ENCODE data around the gene HJV.
A peak's percentile ranks its signal among the peaks of the same experiment; 100 is the strongest.

HJV gene

DNA sequence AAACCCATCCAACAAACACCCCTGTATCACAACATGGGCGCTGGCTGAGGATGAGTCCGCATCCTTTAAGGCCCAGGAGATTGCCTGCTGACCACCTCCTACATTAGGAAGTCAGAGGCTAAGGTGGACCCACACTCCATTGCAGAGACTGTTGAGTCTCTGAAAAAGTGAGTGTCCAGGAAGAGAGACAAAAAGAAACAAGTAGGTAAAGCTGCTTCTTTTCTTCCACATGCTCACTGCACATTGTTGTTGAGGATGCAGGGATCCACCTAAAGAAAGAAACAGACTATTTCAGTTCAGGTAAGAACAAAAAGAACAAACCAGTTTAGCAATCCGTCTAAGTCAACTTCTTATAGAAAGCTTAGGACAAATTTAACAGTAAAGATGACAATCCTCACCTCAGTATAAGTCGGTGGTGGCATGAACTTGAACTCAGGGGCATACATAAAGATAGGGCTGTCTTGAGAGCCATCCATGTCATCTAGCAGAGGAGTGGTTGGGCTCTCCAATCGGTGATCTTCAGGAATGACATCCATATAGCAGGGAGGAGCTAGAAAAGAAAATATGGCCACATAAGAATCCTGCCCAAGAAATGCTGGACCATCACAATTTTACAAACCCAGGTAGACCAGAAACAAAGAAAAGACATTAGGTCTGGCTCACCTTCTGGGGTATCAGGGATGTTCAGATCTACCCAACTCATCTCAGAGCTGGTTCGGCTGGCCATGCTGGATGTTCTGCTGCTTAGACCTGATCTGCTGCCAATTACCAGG lies 27.7 kb downstream of the HJV start:
- DNase-seq (ENCODE audit: low read depth in 2 of 2) = no peak

DNA sequence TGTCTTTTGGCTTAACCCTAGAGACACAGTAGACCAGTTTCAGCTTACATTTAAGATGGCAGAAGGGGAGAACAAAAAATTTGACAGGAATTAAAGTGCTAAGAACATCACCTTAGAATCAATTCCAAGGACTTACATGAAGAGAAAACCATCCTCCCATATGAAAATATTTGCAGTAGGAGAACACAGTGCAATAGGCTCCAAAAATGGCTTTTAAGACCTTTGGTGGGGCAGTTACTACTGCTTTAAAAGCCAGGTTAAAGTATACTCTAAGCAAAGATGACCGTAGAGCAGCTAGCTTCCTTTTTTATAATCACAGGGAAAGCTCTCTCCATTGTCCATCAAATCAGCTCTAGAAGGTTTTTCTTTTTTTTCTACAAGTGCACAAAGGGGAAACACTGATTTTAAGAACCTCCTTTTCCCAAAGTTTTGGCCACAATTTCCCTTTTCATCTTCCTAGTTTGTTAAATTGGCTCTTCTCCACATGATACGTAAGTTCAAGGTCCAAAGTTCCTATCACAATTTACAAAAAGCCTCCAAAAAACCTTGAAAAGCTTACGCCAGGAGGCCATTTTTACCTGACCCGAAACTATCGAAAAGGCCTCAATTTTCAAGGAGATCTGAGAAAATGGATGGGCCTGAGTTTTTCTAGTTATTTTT lies 28.4 kb downstream of the HJV start:
- no peak for DNase-seq (ENCODE audit: low read depth in 2 of 2)

- no peak for DNase-seq (ENCODE audit: low read depth in 2 of 2)
Observed at GRCh38 chr1:145992502-145992936, 29.0 kb downstream of the HJV start.

DNA sequence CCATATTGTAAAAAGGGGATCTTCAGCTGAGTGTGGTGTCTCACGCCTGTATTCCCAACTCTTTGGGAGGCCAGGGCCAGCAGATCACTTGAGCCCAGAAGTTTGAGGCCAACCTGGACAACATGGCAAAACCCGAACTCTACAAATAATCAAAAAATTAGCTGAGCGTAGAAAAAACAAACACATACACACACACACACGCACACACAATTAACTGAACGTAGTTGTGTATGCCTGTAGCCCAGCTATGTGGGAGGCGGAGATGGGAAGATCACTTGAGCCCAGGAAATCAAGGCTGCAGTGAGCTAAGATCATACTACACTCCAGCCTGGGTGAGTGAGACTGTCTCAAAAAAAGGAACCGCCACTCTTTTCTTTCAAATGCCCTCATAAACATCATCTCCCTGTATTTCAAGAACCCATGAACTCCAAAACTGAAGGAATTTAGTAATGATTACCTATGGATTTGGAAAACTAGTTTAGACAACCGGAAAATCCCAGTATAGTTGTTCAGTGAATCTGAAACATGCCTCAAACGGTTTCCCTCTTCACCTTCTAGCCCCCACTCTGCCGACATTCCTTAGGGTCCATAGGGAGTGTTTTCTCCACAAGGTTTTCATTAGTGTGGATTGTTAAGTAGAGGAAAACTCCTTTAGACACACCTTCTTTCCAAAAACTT lies 29.7 kb downstream of the HJV start:
- DNase-seq (ENCODE audit: low read depth in 2 of 2) = no peak

GRCh38 chr1:145990249-145990855 lies 31.2 kb downstream of the HJV start:
- no peak for DNase-seq (ENCODE audit: low read depth in 2 of 2)

GRCh38 chr1:145988773-145989172 lies 32.8 kb downstream of the HJV start:
- no peak for DNase-seq (ENCODE audit: low read depth in 2 of 2)

GRCh38 chr1:145987926-145988325 lies 33.6 kb downstream of the HJV start:
- no peak for DNase-seq (ENCODE audit: low read depth in 2 of 2)

- DNase-seq (ENCODE audit: low read depth in 2 of 2) = no peak
Observed at GRCh38 chr1:145986551-145986950, 35.0 kb downstream of the HJV start.

DNA sequence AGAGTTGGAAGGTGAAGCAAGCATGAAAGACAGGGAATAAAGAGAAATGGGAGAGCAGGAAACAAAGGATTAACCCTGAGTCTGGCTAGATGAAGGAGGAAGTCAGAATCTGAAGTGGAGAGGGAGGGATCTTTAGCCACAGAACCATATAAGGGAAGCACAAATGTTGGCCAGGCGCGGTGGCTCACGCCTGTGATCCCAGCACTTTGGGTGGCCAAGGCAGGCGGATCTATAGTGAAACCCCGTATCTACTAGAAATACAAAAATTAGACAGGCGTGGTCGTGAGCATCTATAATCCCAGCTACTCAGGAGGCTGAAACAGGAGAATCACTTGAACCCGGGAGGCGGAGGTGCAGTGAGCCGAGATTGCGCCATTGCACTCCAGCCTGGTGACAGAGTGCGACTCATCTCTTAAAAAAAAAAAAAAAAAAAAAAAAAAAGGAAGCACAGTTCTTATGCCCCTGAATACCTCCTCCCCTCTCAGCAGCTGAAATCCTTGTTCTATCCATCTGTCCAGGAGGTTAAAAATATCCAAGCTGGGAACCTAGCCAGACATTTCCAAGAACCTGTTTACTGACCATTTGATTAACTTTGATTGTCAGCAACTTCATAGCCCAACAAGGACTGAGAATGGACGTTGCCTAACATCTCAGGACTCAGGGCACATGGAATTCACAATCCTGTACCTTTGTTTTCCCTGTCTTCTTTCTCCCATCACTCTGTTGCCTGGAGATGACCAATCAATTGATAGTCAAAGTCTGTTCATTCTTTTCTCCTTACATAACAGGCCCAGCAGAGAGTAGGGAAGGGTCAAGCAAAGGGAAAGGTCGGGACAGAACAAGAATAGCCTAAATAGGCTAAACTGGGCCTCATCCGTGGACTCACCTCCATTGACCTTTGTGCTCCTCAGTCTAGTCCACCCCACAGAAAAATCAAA lies 35.8 kb downstream of the HJV start:
- no peak for DNase-seq (ENCODE audit: low read depth in 2 of 2)

- no peak for DNase-seq (ENCODE audit: low read depth in 2 of 2)
Observed at GRCh38 chr1:145985129-145985501, 36.4 kb downstream of the HJV start.

GRCh38 chr1:145983960-145984830 lies 37.3 kb downstream of the HJV start:
- no peak for DNase-seq (ENCODE audit: low read depth in 2 of 2)

- DNase-seq (ENCODE audit: low read depth in 2 of 2) = no peak
Observed at GRCh38 chr1:145983206-145983675, 38.3 kb downstream of the HJV start.

- DNase-seq (ENCODE audit: low read depth in 2 of 2) = no peak
Observed at GRCh38 chr1:145982010-145982723, 39.4 kb downstream of the HJV start.

DNA sequence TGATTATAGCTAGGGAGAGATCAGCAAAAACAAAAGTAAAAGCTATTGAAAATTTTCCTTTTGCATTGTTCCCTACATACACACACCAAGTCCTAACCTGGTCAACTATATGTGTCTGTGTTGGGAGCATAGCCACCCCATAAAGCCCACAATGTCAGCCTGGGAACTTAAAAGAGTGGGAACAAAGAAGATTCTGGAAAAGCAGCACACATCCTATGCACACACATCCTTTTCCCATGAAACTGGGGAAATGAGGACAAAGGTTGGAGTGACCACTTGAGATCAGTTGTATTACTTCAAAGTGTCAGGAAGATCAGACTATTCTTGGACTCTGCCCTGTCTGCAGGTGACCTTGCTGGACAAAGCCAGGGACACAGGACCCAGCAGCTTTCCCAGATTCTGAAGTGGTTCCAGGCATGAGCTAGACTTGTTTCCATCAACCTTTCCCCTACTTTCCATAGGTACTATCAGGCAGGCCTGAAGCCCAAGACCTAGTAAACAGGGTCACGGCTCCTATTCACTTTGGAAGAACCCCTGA lies 41.0 kb downstream of the HJV start:
- DNase-seq (ENCODE audit: low read depth in 2 of 2) = no peak

DNA sequence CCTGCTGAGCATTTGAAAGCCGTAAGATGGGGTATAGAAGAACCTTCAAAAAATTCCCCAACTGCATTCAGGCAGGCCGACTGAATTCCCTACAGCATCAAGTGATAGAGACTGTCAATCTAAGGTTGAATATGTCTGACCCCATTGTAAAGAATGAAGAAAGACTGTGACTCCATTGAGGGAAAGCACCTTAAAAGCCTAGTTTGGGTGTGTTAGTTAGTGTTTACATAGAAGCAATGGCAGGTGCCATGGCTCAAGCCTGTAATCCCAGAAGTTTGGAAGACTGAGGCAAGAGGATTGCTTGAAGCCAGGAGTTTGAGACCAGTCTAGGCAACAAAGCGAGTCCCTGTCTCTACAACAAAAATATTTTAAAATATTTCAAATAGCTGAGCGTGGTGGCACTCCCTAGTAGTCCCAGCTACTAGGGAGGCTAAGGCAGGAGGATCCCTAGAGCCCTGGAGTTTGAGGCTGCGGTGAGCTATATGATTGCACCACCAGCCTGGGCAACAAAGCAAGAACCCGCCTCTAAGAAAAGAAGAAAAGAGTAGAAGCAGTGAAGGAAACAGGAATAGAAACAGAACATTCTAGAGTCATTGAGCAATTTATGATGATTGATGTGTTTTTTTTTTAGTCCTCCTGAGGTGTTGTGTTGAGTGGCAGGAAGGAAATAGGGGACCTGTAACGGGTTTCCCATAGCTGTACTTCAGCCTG lies 41.6 kb downstream of the HJV start:
- no peak for DNase-seq (ENCODE audit: low read depth in 2 of 2)

DNA sequence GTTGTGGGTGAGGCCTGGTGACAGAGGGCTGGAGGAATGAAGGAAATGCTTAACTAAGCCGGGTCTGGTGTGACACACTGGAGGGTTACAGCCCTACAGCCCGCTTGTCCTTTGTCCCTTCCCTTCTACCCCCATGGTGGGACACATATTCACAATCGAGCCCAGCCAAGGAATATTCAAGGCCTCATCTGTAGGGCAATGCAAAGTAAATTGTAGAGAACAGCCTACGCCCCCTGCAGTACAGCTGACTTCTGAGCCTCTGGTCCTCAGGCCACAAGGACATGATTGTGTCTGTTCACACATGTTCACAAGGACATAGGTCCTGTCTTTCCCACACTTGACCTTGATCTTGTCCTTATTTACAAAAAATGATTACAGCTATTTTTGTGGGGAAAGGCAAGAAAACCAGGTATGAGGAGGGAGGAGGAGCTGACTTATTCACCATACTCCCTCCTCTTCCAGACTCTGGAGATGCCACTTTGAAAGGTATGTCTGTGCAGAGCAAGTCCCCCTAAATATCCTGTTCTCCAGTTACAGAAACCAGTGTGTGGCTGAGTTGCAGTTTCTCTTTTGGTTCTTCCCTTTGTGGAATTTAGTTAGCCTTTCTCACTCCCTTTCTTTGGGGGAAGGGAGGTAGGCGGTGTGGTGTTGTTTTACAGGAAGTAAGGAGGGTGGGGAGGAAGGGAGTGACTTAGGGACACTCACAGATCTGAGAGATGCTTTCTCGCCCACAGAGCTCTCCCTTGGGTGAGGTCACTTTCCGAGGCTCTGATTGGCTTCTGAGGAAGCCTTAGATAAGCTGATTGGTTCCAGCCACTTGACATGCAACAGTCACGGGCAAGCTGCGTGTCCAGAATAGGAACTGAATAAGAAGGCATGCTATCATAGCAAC lies 42.4 kb downstream of the HJV start:
- DNase-seq (ENCODE audit: low read depth in 2 of 2) = peak; percentile 69 to 80

DNA sequence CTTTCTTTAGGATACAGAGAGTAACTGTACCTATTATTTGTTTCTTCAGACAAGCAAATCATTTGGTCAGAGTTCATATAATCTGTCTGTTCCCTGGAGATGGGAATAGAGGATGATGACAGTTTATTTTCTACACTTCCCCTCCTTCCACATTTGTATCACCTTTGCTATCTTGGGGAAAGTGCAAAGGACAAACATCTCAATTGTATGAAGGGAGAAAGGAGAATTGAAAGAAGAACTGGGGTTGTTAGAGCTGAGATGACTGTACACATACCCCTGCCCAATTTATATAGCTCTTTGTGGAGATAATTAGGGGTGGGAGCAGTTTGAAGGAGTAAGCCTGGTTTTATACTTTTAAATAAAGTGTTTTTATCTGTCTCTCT lies 43.1 kb downstream of the HJV start:
- DNase-seq (ENCODE audit: low read depth in 2 of 2) = no peak
